ENCODE results near the gene KRT38.

DNA sequence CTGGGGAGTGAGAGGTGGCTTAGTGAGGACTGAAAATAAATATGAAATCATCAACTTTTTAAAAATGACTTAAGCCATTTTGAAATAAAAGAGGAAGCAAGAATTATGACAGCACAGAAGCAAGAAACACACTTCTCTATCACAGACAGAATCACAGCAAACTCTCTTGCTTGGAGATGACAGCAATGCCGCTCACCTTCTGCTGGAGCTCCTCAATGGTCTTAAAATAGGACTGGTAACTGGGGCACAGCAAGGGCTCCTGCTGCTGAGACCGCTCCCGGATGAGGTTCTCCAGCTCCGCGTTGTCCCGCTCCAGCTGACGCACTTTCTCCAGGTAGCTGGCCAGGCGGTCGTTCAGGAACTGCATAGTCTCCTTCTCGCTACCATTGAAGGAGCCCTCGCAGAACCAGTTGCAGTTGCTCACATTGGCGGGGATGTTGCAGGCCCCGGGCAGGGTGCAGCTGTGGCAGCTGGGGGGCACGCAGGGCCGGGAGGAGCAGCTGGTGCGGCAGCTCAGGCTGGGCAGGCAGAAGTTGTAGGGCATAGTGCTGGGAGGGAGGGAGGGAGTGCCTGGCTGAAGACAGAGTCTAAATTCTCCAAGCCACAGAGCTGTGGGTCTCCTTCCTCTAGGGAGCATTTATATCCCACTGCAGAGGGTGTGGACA, 43.7 kb downstream of the KRT38 start, which contains the start of gene KRT31:
- TF ChIP-seq, protein P1, sequence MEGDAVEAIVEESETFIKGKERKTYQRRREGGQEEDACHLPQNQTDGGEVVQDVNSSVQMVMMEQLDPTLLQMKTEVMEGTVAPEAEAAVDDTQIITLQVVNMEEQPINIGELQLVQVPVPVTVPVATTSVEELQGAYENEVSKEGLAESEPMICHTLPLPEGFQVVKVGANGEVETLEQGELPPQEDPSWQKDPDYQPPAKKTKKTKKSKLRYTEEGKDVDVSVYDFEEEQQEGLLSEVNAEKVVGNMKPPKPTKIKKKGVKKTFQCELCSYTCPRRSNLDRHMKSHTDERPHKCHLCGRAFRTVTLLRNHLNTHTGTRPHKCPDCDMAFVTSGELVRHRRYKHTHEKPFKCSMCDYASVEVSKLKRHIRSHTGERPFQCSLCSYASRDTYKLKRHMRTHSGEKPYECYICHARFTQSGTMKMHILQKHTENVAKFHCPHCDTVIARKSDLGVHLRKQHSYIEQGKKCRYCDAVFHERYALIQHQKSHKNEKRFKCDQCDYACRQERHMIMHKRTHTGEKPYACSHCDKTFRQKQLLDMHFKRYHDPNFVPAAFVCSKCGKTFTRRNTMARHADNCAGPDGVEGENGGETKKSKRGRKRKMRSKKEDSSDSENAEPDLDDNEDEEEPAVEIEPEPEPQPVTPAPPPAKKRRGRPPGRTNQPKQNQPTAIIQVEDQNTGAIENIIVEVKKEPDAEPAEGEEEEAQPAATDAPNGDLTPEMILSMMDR (conservative IDR thresholded peaks at IDR 0.05; ENCODE audit: low read depth, low read length): no peak
- no peak for TF ChIP-seq EZH2phosphoT487 (IDR thresholded peaks at IDR 0.05; ENCODE audit: borderline replicate concordance, low read length)

Data from PC-3 (cell line).